T-cell (primary cell): ENCODE measurements around the gene SLC15A5. TPM values are rescaled to one million over a fixed set of nuclear protein-coding genes. Genes with fewer than 3 reads are reported as not detected.

Experiments
- ATAC-seq, 4 experiments: fragments of 200-7000 bp in 3 of 4; fragments of 150-1000 bp in 1 of 4; cut with Tn5 transposase; replicated peaks in 1 of 4; 1 replicate in 3 of 4; 2 replicates in 1 of 4; pipeline ENCODE4 v1.10.0; 2021; ENCODE audit warnings: moderate library complexity in 3 of 4, mild to moderate bottlenecking in 2 of 4, moderate number of reproducible peaks in 1 of 4
- CTCF ChIA-PET, 2 donors: fragments of 300-600 bp; sonication (Branson Sonifier 250); formaldehyde crosslinking; loops; one replicate each; lab custom pipeline; 2022; ENCODE audit warnings: antibody characterized with exemption in 2 of 2; lab: Charles Lee
- POLR2A ChIA-PET, 2 donors: fragments of 300-600 bp; sonication (Branson Sonifier 250); formaldehyde crosslinking; loops; one replicate each; lab custom pipeline; 2022; ENCODE audit warnings: antibody characterized with exemption in 2 of 2; lab: Charles Lee
- DNase-seq, 35 experiments: peaks; one replicate each; pipeline versions ENCODE4 v3.0.0 to v3.0.0-alpha.2; 2013 to 2023
- H3K27ac ChIP-seq: one replicate; pipeline ENCODE4 v1.5.1; 2013; ENCODE audit warnings: low read length
- H3K27me3 ChIP-seq, 2 experiments: replicated peaks in 1 of 2; 1 replicate in 1 of 2; 2 replicates in 1 of 2; pipeline versions ENCODE4 v1.6.1 to v1.7.0; 2013; ENCODE audit warnings: low read length in 1 of 2, mixed read lengths in 1 of 2; ENCODE audit not compliant: control insufficient read depth in 2 of 2, insufficient read depth in 2 of 2; ENCODE audit errors: extremely low read depth in 1 of 2
- H3K36me3 ChIP-seq, 2 donors: 1 replicate in 1 of 2; 2 replicates in 1 of 2; pipeline versions ENCODE4 v1.6.1 to v1.7.0; 2013; ENCODE audit warnings: low read length in 1 of 2; ENCODE audit not compliant: control insufficient read depth in 2 of 2, insufficient read depth in 1 of 2; ENCODE audit errors: extremely low read depth in 1 of 2
- H3K4me1 ChIP-seq, 2 experiments: 1 replicate in 1 of 2; 2 replicates in 1 of 2; pipeline versions ENCODE4 v1.6.1 to v1.7.0; 2013; ENCODE audit warnings: low read length in 2 of 2, mixed read lengths in 1 of 2; ENCODE audit not compliant: insufficient read depth in 2 of 2, control insufficient read depth in 1 of 2; ENCODE audit errors: extremely low read depth in 1 of 2
- H3K4me3 ChIP-seq, 2 donors: 1 replicate in 1 of 2; 2 replicates in 1 of 2; pipeline versions ENCODE4 v1.5.1 to v1.7.0; 2013; ENCODE audit warnings: mild to moderate bottlenecking in 2 of 2, low read length in 1 of 2, moderate library complexity in 1 of 2; ENCODE audit not compliant: control insufficient read depth in 1 of 2; ENCODE audit errors: extremely low read depth in 1 of 2
- H3K9me3 ChIP-seq: 2 replicates; pipeline ENCODE4 v1.7.0; 2013
- H3K27ac Mint-ChIP-seq, 2 donors: one replicate each; pipeline ENCODE4 v1.8.0; 2020 to 2021; ENCODE audit warnings: mild to moderate bottlenecking in 2 of 2, mixed read lengths in 2 of 2
- H3K27me3 Mint-ChIP-seq, 2 donors: one replicate each; pipeline ENCODE4 v1.8.0; 2021 to 2022; ENCODE audit warnings: mixed read lengths in 2 of 2
- H3K36me3 Mint-ChIP-seq: one replicate; pipeline ENCODE4 v1.8.0; 2021; ENCODE audit warnings: mixed read lengths
- H3K4me1 Mint-ChIP-seq, 3 donors: one replicate each; pipeline ENCODE4 v1.8.0; 2020 to 2022; ENCODE audit warnings: mixed read lengths in 3 of 3, mild to moderate bottlenecking in 1 of 3
- H3K4me3 Mint-ChIP-seq, 3 donors: one replicate each; pipeline ENCODE4 v1.8.0; 2020 to 2022; ENCODE audit warnings: mild to moderate bottlenecking in 3 of 3, mixed read lengths in 3 of 3, moderate library complexity in 3 of 3
- H3K9me3 Mint-ChIP-seq, 3 donors: one replicate each; pipeline ENCODE4 v1.8.0; 2020 to 2022; ENCODE audit warnings: mixed read lengths in 3 of 3
- WGBS: methylation state at CpG from one replicate; pipeline ENCODE4 v1.1.5; 2013; ENCODE audit warnings: missing lambda C conversion rate; ENCODE audit not compliant: insufficient coverage; 5-methylcytosine and 5-hydroxymethylcytosine counted together
- total RNA-seq, 35 experiments: library from RNA in 6 of 35; stranded (reverse) in 6 of 35; fragments of 120-200 nt in 1 of 35; gene quantifications; one replicate each; pipeline versions ENCODE4 v1.2.1 to v1.2.4 and lab custom pipeline; 2013 to 2026

Gene SLC15A5
- total RNA-seq, 5 donors from 2014 or later (not counting 1 experiment from before 2014, with no cell fraction given): not detected

DNA sequence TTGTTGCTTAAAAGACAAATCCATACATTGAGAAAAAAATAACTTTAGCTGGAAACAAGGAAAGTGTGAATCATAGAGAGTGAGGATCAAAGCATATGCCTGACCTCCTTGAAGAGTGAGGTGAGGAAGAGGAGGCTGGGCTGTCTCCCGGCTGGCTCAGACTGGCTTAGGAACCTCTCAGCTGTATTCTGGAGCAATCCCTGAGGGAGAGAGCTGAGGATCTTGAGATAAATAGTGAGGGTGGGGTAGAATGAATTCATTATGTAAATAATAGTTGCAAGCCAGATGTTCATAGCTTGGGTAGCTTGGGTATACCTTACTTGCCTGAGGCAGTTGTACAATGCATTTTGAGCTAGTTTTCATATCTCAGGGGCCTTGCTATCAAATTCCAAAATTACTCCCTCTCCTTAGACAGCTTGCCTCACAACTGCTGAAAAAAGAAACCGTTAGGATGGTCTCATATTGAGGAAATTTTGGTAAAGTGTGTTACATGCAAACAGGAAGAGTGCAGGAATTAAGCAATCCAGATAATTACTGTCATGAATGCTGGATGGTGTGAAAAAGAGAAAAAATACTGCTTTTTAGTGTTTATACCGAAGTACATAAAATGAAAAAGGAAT lies 30.5 kb upstream of the SLC15A5 start:
- CTCF ChIA-PET: no interaction called here
- no peak for DNase-seq
- H3K27me3 ChIP-seq: no peaks in the 10 kb centered on the region
- POLR2A ChIA-PET: no interaction called here
- H3K4me3 Mint-ChIP-seq: no peak overlapping the region
- ATAC-seq: no peak
- no peaks in the 10 kb centered on the region for H3K36me3 ChIP-seq
- no peak overlapping the region for H3K4me3 ChIP-seq
- no peaks in the 10 kb centered on the region for H3K27me3 Mint-ChIP-seq
- no peaks in the 10 kb centered on the region for H3K4me1 ChIP-seq
- 75% methylated on average over 1 of the region's 3 CpGs for WGBS
- H3K4me1 Mint-ChIP-seq: no peaks in the 10 kb centered on the region
- no peak overlapping the region for H3K27ac Mint-ChIP-seq
- peaks cover 10 to 41% (median 18%) of the 10 kb centered on the region in 3 donors for H3K9me3 Mint-ChIP-seq
- no peaks in the 10 kb centered on the region for H3K9me3 ChIP-seq
- no peaks in the 10 kb centered on the region for H3K36me3 Mint-ChIP-seq
- no peak overlapping the region for H3K27ac ChIP-seq

DNA sequence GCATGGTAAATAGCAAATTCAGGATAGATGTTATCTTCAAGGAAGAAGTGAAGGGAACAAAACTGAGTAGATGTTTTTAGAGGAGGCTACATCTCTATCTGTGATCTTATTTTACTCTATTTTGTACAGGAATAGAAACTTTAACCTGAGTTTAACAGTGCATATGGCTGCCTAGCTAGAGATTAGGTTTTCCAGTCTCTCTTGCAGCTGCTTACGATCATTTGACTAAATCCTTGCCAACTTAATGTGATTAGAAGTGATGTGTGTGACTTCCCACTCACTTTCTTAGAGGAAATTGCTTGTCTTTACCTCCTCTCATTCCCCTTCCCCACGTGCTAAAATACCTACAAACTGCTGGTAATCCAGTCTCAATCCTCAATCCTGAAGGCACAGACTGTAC lies 26.5 kb upstream of the SLC15A5 start:
- no CpG with 5 or more reads among the region's 2 CpGs for WGBS
- no peaks in the 10 kb centered on the region for H3K27me3 Mint-ChIP-seq
- no peak for DNase-seq
- no peak overlapping the region for H3K27ac ChIP-seq
- no peaks in the 10 kb centered on the region for H3K36me3 Mint-ChIP-seq
- CTCF ChIA-PET: no interaction called here
- H3K27me3 ChIP-seq: no peaks in the 10 kb centered on the region
- no peaks in the 10 kb centered on the region for H3K4me1 Mint-ChIP-seq
- H3K36me3 ChIP-seq: no peaks in the 10 kb centered on the region
- H3K9me3 ChIP-seq: no peaks in the 10 kb centered on the region
- no peak for ATAC-seq
- H3K9me3 Mint-ChIP-seq: peaks cover 3 to 25% (median 5%) of the 10 kb centered on the region in 3 donors
- no peak overlapping the region for H3K27ac Mint-ChIP-seq
- H3K4me1 ChIP-seq: no peaks in the 10 kb centered on the region
- H3K4me3 ChIP-seq: no peak overlapping the region
- no peak overlapping the region for H3K4me3 Mint-ChIP-seq
- POLR2A ChIA-PET: no interaction called here

DNA sequence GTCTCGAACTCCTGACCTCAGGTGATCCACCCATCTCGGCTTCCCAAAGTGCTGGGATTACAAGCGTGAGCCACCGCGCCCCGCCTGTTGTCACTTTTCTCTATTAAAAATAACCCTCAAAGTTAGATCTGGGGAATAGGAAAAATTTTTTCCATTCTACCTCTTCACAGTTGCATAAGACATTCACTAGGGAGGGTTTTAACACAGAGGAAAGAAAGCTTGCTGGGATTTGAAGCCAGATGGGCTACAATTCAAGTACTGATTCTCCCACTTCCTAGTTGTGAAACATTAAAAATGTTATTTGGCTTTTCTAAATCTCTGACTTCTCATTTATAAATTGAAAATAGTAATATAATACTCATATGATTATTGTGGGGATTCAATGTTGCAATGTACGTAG lies 23.3 kb upstream of the SLC15A5 start:
- CTCF ChIA-PET: no interaction called here
- no CpG with 5 or more reads among the region's 7 CpGs for WGBS

DNA sequence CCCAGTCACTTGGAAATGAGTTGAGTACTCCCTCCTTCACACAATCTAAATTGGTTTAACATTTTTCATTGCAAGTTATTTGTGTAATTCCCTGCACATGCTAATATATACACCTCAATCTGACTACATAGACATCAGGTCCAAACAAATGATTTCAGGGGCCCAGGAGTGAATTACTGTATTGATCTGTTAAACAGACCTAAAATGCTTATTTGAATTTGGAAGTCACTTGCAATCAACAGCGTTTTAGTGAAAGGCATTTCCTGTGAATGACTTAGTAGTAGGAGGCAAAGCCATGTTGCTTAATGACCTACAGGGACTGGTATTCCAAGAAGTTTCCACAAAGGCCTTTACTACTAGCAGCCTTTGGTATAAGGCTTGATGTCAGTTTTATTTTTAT lies 22.6 kb upstream of the SLC15A5 start:
- Mint-ChIP-seq H3K27ac (no peak overlapping the region), H3K36me3 (no peaks in the 10 kb centered on the region), H3K9me3 (peaks cover 2 to 14% (median 6%) of the 10 kb centered on the region in 3 donors), H3K4me3 (no peak overlapping the region), H3K27me3 (no peaks in the 10 kb centered on the region), H3K4me1 (no peaks in the 10 kb centered on the region)
- H3K36me3 ChIP-seq: no peaks in the 10 kb centered on the region
- no peaks in the 10 kb centered on the region for H3K27me3 ChIP-seq
- ATAC-seq: no peak
- H3K27ac ChIP-seq: no peak overlapping the region
- no peak for DNase-seq
- H3K4me3 ChIP-seq: no peak overlapping the region
- H3K4me1 ChIP-seq: no peaks in the 10 kb centered on the region
- CTCF ChIA-PET: no interaction called here
- POLR2A ChIA-PET: no interaction called here
- no peaks in the 10 kb centered on the region for H3K9me3 ChIP-seq
- 20% methylated on average over 1 of the region's 1 CpG for WGBS

More for the DNA sequence above, 23.3 kb upstream of the SLC15A5 start:
- no peaks in the 10 kb centered on the region for H3K4me1 ChIP-seq
- Mint-ChIP-seq H3K4me3 (no peak overlapping the region), H3K4me1 (no peaks in the 10 kb centered on the region), H3K36me3 (no peaks in the 10 kb centered on the region), H3K27ac (no peak overlapping the region), H3K27me3 (no peaks in the 10 kb centered on the region), H3K9me3 (peaks cover 5 to 18% (median 6%) of the 10 kb centered on the region in 3 donors)
- no peaks in the 10 kb centered on the region for H3K36me3 ChIP-seq
- no peaks in the 10 kb centered on the region for H3K27me3 ChIP-seq
- POLR2A ChIA-PET: no interaction called here
- no peak overlapping the region for H3K27ac ChIP-seq
- no peak for ATAC-seq
- no peaks in the 10 kb centered on the region for H3K9me3 ChIP-seq
- no peak for DNase-seq
- H3K4me3 ChIP-seq: no peak overlapping the region

DNA sequence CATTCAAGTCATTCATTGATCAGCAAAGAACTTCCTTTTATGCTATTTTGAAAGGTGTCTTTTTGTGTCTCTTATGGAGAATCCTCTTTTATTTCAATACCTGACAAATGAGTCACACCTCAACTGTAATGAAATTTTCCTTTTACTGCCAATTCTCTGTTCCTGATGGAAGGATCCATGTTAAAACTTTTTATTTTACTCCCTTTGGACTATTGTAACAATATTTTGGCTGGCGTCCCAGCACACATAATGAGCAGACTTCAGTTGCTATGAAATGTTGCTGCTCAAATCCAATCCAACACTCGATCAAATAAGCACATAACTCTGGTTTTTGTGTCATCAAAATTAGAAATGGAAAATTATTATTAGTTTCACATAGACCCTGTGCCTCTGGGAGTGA lies 21.9 kb upstream of the SLC15A5 start:
- Mint-ChIP-seq H3K4me3 (no peak overlapping the region), H3K27me3 (no peaks in the 10 kb centered on the region), H3K36me3 (no peaks in the 10 kb centered on the region), H3K4me1 (no peaks in the 10 kb centered on the region), H3K9me3 (peaks cover 2 to 8% (median 6%) of the 10 kb centered on the region in 3 donors), H3K27ac (no peak overlapping the region)
- Histone ChIP-seq H3K27me3 (no peaks in the 10 kb centered on the region), H3K27ac (no peak overlapping the region), H3K4me1 (no peaks in the 10 kb centered on the region), H3K4me3 (no peak overlapping the region), H3K36me3 (no peaks in the 10 kb centered on the region), H3K9me3 (no peaks in the 10 kb centered on the region)
- no CpG with 5 or more reads among the region's 2 CpGs for WGBS
- ChIA-PET CTCF (no interaction called here), POLR2A (no interaction called here)
- DNase-seq (no peak), ATAC-seq (no peak)

DNA sequence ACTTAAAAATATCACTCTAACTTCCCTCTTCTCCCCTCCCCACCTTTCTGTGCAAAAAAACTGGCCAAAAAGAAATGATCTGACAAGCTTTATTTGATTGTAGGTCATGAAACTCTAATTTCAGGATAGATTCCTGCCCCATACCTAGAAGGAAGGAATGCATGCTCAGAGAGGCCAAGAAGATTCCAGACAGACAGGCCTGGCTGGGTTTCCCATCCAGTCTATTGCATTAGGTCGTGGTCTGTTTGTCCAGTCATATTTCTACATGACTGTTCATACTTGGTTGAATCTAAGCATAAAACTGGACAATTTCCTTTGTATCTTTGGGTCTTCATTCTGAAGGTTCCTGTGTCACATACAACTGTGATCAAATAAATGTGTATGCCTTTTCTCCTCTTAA lies 20.0 kb upstream of the SLC15A5 start:
- H3K4me1 ChIP-seq: no peaks in the 10 kb centered on the region
- H3K9me3 ChIP-seq: no peaks in the 10 kb centered on the region
- ChIA-PET POLR2A (no interaction called here), CTCF (no interaction called here)
- ATAC-seq: no peak
- no peaks in the 10 kb centered on the region for H3K27me3 ChIP-seq
- Mint-ChIP-seq H3K9me3 (peaks cover 0 to 8% (median 6%) of the 10 kb centered on the region in 3 donors), H3K27ac (no peak overlapping the region), H3K27me3 (no peaks in the 10 kb centered on the region), H3K4me3 (no peak overlapping the region), H3K4me1 (no peaks in the 10 kb centered on the region), H3K36me3 (no peaks in the 10 kb centered on the region)
- no peak overlapping the region for H3K4me3 ChIP-seq
- 20% methylated on average over 1 of the region's 1 CpG for WGBS
- no peaks in the 10 kb centered on the region for H3K36me3 ChIP-seq
- DNase-seq: no peak
- no peak overlapping the region for H3K27ac ChIP-seq
